NCI-H128 (cell line): ENCODE data around the gene PIP5K1B.

Experiments
- DNase-seq: peaks from one replicate; lab custom pipeline; 2025; ENCODE audit not compliant: unreplicated experiment; lab: John Stamatoyannopoulos, UW

PIP5K1B gene

DNA sequence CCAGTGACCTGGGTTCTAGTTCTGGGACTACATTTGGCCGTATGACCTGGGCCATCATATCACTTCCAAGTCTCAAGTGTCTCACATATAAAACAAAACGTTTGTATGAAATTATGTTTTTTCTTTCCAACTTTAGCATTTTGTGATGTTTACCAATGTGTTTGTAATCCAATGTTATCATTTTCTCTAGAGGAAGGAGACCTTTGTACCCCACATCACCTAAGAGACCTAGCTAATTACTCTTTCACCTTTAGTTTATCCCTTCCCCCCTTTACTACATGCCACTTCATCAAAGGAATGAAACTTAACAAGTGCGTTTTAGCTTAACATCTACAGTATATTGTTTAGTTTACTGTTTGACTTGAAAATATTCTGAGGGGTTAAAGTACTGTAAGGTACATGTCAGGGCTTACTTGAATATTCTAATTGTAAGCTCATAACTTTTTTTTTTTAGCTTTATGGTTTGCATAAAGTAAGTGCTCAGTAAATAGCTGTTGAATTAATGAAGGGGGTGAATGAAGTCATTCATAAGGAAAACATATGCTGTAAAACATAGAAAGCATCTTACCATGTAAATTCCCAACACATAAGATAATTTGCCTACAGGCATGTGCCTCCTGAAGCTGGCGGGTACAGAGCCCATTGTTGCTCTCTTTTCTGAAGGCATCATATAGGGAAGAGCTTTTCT lies 2.9 kb downstream of the PIP5K1B start:
- no peak for DNase-seq

DNA sequence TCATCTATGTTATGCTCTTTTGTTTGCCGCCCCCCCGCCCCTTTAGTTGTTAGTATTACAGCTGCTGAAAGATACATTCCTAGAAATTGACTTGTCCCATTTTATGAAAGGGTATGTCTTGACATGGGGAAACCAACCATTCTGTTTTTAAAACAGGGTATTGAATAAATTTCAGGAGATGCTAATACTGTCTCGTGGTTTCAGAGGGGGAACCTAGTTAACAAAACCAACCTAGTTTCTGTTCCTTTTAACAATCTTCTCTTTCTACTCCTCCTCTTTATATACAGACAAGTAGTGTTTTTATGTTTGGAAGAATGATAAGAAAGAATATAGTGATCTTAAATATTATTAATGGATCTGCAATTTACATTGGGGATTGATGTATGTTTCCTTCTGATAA lies 3.5 kb downstream of the PIP5K1B start:
- no peak for DNase-seq

DNA sequence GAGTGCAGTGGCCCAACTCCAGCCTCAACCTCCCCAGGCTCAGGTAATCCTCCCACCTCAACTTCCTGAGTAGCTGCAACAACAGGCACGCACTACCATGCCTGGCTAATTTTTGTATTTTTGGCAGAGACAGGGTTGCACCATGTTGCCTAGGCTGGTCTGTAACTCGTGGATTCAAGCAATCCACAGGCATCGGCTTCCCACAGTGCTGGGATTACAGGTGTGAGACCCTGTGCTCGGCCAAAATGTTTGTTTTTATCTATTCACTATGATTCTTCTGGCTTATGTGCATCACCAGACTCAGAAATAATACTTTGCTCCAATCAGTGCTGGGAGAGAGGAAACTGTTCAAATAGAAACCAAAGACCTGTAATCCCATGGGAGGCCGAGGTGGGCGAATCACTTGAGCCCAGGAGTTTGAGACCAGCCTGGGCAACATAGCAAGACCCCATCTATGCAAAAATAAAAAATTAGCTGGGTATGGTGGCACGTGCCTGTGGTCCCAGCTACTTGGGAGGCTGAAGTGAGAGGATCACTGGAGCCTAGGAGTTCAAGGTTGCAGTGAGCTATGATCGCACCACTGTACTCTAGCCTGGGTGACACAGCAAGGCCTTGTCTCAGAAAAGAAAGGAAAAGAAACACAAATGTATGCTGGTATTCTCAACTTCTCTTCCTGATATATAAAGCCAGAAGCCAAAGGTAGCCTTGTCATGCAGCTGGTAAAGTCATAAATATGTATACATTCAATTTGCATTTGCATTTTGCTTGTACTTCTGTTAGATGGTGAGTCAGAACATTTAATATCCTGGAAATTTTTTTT lies 4.5 kb downstream of the PIP5K1B start:
- no peak for DNase-seq

DNA sequence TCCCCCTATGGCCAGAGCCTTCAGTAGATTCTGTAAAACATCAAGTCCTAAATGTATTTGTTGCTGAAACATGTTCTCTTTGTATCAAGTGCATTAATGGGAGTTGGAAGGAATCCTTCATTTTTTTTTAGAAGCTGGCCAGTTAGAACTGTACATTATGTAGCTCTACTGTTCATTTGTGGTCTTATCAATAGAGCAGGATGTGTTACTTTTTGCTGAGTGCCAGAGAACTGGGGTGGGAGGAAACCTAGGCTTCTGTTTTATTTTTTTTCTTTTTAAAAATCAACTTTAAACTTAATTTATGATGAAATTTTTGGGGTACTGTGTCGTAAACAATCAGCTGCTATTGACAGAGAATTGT lies 5.1 kb downstream of the PIP5K1B start:
- DNase-seq = no peak

DNA sequence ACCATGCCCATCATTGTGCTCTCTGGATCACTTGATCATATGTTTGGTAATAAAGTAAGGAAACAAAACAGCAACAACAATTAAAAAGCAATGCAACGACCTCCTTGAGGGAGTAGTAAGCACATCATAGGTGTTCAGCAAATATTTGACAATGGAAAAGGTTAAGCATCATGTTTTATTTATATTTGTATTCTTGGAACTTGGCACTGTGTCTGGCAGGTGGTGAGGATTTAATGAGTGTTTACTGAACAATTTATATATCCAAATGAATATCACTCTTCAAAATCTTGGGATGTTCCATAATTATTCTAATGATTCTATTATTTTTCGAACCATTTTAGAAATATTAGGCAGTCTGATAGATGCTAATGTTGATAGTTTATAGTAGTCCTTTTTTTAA lies 6.2 kb downstream of the PIP5K1B start:
- DNase-seq = no peak

DNA sequence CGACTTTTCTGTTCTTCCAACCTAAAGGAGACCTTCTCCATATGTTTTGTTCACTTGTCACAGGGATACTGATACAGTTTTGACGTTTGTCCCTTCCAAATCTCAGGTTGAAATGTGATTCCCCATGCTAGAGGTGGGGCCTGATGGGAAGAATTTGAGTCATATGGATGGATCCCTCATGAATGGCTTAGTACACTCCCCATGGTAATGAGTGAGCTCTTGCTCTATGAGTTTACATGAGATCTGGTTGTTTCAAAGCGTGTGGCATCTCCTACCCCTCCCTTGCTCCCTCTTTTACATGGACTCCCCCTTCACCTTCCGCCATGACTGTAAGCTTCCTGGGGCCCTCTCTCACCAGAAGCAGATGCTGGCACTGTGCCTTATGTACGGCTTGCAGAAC lies 6.9 kb downstream of the PIP5K1B start:
- no peak for DNase-seq

DNA sequence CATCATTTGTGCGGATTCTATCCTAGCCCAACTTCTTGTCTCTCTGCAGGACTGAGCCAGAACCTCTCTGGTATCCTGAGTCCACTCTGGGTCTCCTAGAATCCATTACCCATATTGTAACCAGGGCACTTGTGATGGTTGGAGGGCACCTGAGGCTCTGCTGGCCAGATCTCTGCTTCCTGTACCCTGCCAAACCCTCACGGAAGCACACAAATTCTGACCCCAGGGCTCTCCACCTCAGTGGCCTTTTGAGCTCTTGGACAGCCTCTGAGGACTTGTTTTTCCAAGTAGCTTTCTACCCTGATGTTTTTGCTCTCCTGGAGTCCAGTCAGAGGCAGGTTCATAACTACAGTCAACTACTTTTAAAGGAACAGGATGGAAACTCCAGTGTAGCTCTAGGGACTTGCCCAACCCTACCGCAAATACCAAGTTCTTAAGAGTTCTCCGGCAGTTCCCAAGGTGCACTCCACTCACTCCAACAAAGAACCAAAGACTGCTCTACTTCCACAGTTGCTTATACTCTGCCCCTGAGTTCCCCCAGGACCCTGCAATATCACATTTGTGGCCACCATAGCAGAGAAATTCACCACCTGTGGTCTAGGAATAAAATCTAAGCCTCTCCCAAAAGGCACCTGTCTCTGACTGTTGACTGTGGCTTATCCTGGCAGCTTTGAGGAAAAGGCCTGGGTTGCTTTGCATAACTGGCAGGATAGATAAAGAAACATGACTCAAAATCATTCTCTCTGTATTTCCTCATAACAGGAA lies 9.6 kb downstream of the PIP5K1B start:
- DNase-seq = no peak

DNA sequence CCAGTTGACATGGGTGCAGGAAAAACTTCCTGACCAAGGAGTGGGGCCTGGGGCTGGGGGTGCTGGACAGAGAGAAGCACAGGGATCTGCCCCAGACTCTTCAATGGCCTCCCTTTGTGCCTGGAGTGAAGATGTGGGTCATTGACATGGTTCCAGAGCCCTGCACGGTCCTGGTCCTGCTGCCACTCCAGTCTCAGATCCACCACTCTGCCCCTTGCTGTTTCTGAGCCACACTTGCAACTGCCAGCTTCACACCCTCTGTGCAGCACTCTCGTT lies 10.1 kb downstream of the PIP5K1B start:
- DNase-seq = no peak

DNA sequence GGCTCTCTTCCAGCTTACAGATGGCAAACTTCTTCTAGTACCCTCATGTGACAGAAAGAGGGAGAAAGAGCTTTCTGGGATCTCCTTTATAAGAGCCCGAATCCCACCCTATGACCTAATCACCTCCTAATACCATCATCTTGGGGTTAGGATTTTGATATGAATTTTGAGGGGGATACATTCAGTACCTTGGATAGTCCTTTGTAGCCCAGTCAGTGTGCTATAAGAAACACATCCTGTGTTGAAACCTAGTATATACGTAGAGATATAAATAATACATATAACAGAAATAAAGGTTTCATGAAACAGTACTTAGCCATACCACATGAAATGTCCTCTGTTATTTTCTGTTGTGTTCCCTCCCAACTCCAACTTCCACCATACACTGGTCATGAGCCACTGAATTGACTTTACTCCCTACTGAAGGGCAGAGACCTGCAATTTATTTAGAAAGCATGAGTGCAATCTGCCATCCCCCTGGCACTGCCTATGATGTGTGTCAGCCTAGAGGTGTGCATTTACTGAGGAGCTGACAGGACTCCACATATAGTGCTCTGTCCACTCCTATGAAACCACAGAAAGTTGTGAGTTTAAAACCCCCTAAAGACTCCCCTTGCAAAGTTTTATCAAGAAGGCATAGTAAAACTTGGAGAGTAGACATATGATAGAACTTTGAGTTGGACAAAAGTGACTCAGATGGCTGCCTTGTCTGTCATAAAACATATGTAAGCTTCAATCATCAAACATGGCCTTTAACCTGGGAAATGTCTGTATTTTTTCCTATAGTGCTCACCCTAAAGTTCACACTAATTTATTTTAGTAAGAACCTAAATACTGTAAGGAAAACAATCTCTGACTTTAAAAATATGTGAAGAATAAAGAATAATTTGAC lies 12.8 kb downstream of the PIP5K1B start:
- no peak for DNase-seq

DNA sequence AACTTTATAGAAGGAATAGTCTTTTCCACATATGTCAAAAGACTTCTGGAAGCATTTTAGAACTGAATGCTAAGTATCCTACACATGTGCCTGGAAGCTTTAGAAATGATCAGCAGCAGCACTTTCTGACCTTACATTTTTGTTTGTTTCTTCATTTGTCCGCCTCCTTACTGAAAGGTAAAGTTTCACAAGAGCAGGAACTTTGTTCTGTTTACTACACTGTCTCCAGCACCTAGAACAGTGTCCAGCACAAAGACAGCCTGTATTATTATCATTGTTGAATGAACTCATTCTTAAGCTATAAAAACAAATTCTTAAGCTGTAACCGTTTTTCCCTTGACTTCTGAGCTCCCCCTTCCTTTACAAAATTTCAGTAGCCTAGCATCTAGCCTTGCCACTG lies 14.8 kb downstream of the PIP5K1B start:
- no peak for DNase-seq

DNA sequence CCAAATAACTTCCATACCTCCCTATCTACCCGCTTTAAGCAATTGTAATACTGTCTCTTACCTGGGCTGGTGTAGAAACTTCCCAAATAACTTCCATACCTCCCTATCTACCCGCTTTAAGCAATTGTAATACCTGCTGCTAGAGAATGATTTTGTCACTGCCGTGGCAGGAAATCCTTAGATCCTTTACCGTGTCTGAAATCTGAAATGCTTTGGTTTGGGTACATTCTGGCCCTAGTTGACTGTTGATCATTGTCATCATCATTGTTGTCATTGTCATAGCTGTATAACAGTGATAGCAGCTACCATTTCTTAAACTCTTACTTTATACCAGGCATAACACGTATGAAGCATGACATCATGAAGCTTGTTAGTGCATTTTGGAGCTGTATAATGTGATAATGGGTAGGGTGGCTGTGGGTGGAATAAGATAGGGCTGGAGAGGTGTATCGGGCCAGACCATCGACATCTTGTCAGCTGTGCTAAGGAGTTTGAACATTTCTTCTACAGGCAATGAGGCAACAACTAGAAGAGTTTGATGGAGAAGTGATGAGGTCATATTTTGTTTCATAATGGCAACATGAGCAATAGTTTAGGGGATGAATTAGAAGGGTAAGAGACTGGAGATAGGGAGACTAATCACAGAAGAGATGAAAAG lies 15.7 kb downstream of the PIP5K1B start:
- DNase-seq = no peak

DNA sequence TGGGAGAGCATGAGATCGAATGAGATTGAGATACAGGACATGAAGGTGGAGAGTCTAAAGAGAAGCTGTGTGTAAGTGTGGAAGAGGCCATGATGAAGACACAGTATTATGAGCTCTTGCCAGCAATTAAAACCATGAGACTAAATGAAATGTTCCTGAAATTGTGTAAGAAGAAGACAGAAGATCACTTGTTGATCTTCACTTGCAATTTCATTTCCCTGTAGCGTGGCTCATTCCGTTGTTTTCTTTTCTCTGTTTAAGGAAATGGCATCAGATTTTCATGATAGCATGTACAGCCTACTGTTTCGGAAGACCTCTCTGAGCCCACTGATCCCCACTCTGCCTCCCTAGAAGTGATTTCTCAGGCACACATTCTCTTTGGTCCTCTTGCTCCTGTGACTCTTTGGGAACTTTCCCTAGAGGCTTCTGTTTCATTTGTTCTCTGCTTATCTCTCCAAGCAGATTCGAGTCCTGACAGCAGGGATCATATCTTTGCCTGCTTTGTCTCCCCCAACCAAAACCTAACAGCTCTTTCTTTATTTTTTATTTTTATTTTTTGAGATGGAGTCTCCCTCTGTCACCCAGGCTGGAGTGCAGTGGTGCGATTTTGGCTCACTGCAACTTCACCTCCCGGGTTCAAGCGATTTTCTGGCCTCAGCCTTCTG lies 16.8 kb downstream of the PIP5K1B start:
- no peak for DNase-seq

DNA sequence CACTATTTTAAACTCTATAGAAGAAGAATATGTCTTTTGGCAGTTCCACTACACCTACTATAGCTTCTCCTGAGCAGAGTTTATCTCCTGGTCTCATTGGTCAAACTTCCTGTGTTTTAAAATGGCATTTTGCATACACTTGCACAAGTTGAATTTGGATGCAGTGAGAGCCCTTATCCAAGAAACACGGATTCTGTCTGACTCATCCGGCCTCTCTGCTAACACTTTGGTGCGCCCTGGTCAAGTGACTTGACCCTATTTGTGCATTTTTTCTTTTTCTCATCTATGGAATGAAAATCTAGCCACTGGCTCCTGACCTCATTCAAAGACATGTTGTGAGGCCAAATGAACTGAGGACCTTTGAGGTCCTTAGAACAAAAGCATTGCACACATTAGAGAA lies 20.0 kb downstream of the PIP5K1B start:
- no peak for DNase-seq

DNA sequence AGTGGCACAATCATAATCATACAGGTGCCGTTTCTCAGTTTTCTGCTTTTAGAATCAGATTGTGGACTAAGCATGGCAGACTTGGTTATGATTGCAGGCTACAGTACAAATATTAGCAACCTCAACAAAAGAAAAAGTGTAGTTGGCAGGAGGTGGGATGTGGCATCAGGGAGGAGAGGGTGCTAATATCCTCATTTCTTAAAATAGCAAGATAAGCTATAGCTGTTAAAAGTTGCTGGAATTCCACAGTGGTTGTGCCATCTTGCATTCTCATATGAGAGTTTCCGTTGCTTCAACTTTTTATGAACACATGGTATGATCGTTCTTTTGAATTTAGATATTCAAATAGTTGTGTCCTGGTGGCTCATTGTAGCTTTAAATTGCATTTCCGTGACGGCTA lies 21.4 kb downstream of the PIP5K1B start:
- no peak for DNase-seq

DNA sequence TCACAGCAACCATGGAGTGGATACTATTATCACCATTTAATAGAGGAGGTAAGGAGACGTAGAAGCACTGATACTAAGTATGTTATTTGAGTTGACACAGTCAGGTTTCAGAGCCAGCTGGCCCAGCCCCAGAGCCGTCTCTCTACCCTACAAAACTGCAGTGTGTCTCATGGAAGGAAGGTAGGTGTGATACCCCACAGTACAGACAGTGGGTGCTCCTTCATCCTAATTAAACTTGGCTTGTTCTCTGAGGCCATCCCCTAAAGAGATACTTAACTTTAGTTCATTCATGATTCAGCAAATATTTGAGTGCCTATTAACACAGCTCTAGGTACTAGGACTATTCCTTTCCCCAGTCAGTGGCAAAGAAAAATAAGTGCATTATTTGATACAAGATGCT lies 22.6 kb downstream of the PIP5K1B start:
- no peak for DNase-seq

DNA sequence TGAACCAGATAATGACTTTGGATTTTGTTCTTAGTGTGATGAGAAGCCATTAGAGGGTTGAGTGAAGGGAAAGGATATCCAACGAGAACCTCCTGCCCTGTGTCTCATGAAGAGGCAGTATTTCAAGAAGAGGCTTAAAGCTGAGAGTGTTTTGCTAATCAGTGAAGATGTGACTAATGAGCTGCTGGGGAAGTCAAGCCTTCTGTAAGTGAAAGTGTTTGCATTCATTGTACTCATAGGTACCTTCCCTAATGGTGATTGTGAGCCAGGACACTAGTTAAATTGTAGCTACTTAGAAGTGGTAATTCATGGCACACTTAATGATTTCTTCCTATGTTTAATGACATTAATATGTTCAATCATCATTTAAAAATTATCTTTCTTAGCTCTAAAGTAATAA lies 23.7 kb downstream of the PIP5K1B start:
- DNase-seq = no peak

DNA sequence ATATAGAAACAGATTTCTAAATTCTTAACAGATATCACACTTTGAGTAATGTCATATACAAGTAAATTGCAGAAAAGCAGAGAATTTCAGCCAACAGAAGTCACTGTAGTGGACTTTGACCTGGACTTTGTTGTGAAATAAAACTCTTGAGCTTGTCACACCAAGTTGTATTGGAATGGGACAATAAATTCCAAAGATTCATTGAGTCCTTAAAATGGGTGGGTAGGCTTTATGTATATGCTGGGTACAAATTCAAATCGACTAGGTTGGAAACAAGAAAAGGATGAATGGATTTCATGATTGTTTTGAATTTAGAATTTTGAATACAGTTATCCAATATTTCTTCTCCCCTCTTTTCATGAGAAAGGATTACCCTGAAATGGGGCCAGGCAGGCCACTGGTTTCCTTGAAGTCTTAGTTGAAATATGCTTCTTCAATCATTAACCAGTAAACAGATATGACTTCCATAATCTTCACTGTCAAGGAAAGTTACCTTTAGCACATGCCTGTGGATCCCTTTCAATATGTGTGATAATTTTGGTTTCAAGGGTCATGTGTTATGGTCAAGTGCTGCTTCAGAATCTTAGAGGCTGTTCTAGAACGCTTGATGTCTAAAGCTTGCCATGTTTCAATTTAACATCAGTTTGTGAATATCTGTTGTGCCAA lies 25.7 kb downstream of the PIP5K1B start:
- DNase-seq = no peak

DNA sequence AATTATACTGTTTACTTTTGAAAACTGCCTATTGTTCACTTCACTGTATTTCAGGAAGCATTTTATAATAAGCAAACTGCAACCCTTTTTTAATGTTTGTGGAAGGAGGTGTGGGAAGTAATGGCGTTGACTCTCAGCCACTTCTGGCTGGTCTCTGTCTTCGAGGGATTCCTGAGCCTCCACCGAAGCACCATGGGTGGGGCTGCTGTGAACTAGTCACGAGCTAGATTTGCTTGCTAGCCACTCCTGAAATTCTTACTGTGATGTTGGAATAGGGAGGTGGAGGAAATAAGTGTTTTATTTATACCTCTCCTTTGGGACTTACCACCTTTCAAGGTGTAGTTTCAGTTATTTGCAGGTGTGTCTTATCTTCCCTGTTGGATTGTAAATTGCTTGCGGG lies 26.8 kb downstream of the PIP5K1B start:
- DNase-seq = no peak

DNA sequence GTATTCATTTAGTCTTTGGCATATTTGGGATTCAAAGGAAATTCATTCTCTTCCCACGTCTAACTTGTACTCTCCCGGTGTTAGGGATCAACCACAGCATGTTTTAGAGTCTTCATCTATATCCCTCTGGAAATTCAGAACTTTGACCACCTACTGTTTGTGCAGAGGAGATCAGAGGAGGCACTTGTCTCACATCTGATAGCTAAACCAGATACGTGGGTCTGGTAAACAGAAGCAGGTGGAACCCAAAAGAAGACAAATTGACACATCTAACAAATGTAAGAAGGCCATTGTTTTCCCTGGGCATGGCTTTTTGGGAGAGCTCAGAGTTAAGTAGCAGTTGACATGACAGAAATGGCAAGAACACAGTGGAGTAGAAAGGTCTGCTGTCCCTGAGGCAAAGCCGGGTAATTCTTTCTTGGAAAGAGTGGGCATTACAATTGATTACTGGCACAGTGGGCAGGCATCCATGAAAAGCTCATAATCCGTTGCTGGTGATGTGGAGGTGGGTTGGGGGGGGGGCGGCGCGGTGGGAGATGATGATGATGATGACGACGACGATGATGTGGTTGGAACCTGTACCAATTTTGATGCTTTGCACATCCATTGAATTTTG lies 27.5 kb downstream of the PIP5K1B start:
- DNase-seq = no peak
